RWPE1 (cell line): ENCODE measurements around the gene AWAT1.

Experiments used
- CTCF ChIA-PET: fragments of 350-600 bp; sonication (Branson Sonifier 250); formaldehyde crosslinking; extraction: SDS; loops from one replicate; lab custom pipeline; 2021; lab: Yijun Ruan, JAX
- POLR2A ChIA-PET: fragments of 400-600 bp; formaldehyde crosslinking; extraction: SDS; loops from one replicate; lab custom pipeline; 2020; ENCODE audit warnings: antibody characterized with exemption; ENCODE audit not compliant: low non-redundant PET; lab: Yijun Ruan, JAX
- DNase-seq: peaks from one replicate; pipeline ENCODE4 v3.0.0; 2012; ENCODE audit warnings: low spot score
- H3K27ac ChIP-seq: fragments of 450-650 bp; 2 replicates; pipeline ENCODE4 v1.5.1; 2017
- TF ChIP-seq, protein P1 (sequence below): fragments of 450-650 bp; conservative IDR thresholded peaks from 2 replicates; pipeline ENCODE4 v1.5.1; 2017; ENCODE audit warnings: low read depth, mild to moderate bottlenecking

Gene AWAT1

DNA sequence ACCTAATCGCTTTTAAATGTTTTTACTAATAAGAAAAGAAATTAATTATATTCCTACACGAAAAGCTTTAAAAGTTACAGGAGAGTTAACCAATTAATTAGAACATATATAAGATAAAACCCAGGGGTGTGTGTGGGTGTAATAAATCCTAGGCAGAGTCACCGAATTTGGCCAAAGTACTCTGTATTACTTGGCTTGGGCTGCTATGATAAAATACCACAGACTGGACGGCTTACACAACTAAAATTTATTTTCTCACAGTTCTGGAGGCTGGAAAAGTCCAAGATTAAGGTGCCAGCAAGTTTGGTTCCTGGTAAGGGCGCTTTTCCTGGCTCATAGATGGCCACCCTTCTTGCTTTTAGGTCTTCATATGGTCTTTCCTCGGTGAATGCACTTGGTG lies 10.4 kb downstream of the AWAT1 start:
- ChIA-PET POLR2A (no interaction called here), CTCF (no interaction called here)
- no peak for DNase-seq
- TF ChIP-seq, protein P1, sequence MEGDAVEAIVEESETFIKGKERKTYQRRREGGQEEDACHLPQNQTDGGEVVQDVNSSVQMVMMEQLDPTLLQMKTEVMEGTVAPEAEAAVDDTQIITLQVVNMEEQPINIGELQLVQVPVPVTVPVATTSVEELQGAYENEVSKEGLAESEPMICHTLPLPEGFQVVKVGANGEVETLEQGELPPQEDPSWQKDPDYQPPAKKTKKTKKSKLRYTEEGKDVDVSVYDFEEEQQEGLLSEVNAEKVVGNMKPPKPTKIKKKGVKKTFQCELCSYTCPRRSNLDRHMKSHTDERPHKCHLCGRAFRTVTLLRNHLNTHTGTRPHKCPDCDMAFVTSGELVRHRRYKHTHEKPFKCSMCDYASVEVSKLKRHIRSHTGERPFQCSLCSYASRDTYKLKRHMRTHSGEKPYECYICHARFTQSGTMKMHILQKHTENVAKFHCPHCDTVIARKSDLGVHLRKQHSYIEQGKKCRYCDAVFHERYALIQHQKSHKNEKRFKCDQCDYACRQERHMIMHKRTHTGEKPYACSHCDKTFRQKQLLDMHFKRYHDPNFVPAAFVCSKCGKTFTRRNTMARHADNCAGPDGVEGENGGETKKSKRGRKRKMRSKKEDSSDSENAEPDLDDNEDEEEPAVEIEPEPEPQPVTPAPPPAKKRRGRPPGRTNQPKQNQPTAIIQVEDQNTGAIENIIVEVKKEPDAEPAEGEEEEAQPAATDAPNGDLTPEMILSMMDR: no peak
- no peak overlapping the region for H3K27ac ChIP-seq

DNA sequence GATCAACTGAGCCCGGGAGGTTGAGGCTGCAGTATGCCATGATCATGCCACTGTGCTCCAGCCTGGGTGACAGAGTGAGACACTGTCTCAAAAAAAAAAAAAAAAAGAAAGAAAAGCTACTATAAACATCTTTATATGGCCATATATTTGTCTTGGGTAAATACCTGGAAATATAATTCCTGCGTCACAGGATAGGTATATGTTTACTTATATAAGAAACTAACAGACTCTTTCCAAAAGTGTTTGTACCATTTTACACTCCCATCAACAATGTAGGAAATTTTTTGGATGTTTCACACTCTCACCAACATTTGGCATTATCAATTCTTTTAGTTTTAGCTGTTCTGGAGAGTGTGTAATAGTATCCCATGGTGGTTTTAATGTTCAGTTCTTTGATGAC lies 12.8 kb downstream of the AWAT1 start:
- POLR2A ChIA-PET: no interaction called here
- TF ChIP-seq, protein P1: no peak
- no peak overlapping the region for H3K27ac ChIP-seq
- CTCF ChIA-PET: no interaction called here
- DNase-seq: no peak

DNA sequence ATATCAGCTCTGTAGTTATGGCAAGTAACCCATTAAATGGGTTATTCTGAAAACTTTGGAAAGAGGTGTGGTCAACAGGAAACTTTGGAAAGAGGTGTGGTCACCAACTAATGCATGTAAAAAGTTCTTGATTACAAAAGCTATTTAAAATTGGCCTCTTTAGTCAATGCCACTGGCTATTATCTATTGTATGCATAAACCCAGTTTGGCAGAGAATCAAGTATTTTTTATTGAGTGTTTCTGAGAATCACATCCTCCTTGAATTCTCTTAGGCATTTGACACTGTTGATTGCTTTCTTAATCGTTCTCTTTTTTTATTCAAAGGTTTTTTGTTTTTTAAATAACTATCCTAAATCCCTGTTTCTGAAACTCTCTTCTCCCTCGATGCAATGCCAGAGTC lies 18.0 kb downstream of the AWAT1 start:
- CTCF ChIA-PET: no interaction called here
- TF ChIP-seq, protein P1: no peak
- no peak for DNase-seq
- POLR2A ChIA-PET: no interaction called here
- no peak overlapping the region for H3K27ac ChIP-seq

DNA sequence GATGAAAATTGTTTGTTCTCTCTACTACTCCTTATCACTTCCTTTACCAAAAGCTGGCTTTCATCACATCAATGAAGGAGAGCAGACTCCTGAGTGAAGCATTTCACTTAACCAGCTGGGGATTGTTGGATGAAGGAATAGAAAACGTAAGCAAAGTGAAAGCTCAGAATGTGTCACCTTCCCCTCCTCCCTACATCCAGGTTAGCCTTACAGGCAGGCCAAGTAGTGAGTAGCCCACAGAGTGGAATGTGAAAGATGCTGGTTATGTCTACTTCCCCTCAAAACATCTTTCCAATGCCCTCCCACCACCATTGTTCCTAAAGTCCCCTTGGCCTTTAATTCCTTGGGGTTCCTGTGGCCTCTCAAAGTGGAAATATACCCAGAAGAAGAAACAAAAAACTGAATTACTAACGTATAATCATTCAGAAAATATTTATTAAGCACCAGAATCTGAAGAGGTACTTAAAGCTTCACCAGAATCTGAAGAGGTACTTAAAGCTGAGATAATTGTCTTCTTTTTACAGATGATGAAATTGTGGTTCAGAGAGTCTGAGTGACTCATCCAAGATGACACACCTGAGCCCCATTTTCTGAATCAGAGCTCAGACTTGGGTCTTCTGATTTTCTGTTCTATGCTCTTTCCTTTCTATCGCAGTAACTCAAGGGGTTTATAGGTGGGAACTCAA lies 19.1 kb downstream of the AWAT1 start:
- ChIA-PET CTCF (no interaction called here), POLR2A (no interaction called here)
- H3K27ac ChIP-seq: no peak overlapping the region
- TF ChIP-seq, protein P1: no peak
- peak; percentile 61 for DNase-seq

DNA sequence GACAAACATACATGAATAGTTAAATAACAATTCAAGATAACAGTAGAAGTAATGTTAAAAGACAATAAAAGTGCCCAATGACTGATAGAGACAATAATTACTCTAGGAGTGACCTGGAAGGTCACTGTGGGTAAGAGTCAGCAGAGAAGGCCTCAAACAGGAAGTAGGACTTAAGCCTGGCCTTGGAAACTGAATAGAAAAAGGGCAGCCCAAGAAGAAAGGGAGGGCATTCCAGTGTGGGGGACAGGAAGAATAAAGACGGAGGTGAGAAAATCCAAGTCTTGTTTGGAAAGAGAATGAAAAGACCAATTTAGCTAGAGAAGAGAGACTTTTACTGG lies 19.6 kb downstream of the AWAT1 start:
- CTCF ChIA-PET: no interaction called here
- POLR2A ChIA-PET: no interaction called here
- TF ChIP-seq, protein P1: no peak
- no peak for DNase-seq
- H3K27ac ChIP-seq: no peak overlapping the region

DNA sequence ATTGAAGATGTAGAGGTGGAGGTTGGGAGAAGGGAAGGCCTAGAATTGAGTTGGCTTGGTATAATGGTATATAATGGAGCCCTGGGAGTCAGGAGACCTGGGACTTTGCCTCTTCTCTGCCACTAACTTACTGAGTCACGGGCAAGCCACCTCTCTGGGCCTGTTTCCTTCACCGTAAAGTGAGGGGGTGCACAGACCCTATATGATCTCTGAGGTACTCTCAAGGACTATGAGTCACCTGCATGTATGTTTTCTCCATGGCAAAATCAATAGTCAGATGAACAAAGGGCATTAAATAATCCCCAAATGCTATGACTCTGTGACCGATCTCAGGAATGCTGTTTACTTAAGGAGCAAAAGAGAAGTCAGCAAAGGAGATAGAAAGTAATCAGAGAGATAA lies 20.5 kb downstream of the AWAT1 start:
- no peak for DNase-seq
- TF ChIP-seq, protein P1: no peak
- CTCF ChIA-PET: no interaction called here
- POLR2A ChIA-PET: no interaction called here
- H3K27ac ChIP-seq: no peak overlapping the region
